Bronchial epithelial cell (primary cell): ENCODE data around the gene STK39. TPM values are rescaled to one million over a fixed set of nuclear protein-coding genes. Genes with fewer than 3 reads are reported as not detected.
A peak's percentile ranks its signal among the peaks of the same experiment; 100 is the strongest.

ENCODE experiments used
- DNase-seq: peaks from one replicate; pipeline ENCODE4 v3.0.0-alpha.2; 2010; ENCODE audit warnings: low read depth
- FAIRE-seq: peaks from 2 replicates; lab custom pipeline; 2011; peaks lifted over from hg19 to GRCh38; lab: Jason Lieb, UNC
- H3K27me3 ChIP-seq: 2 replicates; pipeline ENCODE4 v1.5.1; 2011; ENCODE audit warnings: low read length; ENCODE audit not compliant: control insufficient read depth, insufficient read depth
- H3K36me3 ChIP-seq: 2 replicates; pipeline ENCODE4 v1.5.1; 2011; ENCODE audit warnings: low read length; ENCODE audit not compliant: control insufficient read depth, insufficient read depth
- H3K4me3 ChIP-seq: 2 replicates; pipeline ENCODE4 v1.5.1; 2011; ENCODE audit warnings: mild to moderate bottlenecking, low read depth, low read length, control low read depth
- CTCF ChIP-seq: IDR thresholded peaks from 2 replicates; pipeline ENCODE4 v1.5.1; 2011; ENCODE audit warnings: mild to moderate bottlenecking, moderate library complexity, low read length, control low read depth, inconsistent platforms; ENCODE audit not compliant: insufficient read depth, severe bottlenecking
- total RNA-seq: library from RNA; depleted of rRNA; stranded (reverse); fragments of >200 nt; gene quantifications from 2 replicates; pipeline ENCODE4 v1.2.1, GENCODE V29; 2014

Gene STK39
- total RNA-seq, 1 donor from 2014 or later: 20.3 TPM

GRCh38 chr2:168196764-168197180 is 50.6 kb downstream of the STK39 start:
- Histone ChIP-seq H3K4me3 (no peak overlapping the region), H3K36me3 (no peaks in the 10 kb centered on the region), H3K27me3 (no peaks in the 10 kb centered on the region)
- DNase-seq (no peak), FAIRE-seq (no peak)
- TF ChIP-seq CTCF: no peak

- no peak for DNase-seq
- Histone ChIP-seq H3K36me3 (no peaks in the 10 kb centered on the region), H3K4me3 (no peak overlapping the region), H3K27me3 (no peaks in the 10 kb centered on the region)
- TF ChIP-seq CTCF: no peak
- no peak for FAIRE-seq
Observed at GRCh38 chr2:168194784-168195522, 52.4 kb downstream of the STK39 start.

- Histone ChIP-seq H3K36me3 (no peaks in the 10 kb centered on the region), H3K4me3 (no peak overlapping the region), H3K27me3 (no peaks in the 10 kb centered on the region)
- FAIRE-seq: no peak
- TF ChIP-seq CTCF: no peak
- DNase-seq: peak; percentile 54
Observed at GRCh38 chr2:168192839-168193616, 54.4 kb downstream of the STK39 start.

- FAIRE-seq (no peak), DNase-seq (no peak)
- no peak for TF ChIP-seq CTCF
- Histone ChIP-seq H3K4me3 (no peak overlapping the region), H3K36me3 (no peaks in the 10 kb centered on the region), H3K27me3 (no peaks in the 10 kb centered on the region)
Observed at GRCh38 chr2:168191955-168192785, 55.2 kb downstream of the STK39 start.

- H3K27me3 ChIP-seq: no peaks in the 10 kb centered on the region
- H3K4me3 ChIP-seq: no peak overlapping the region
- no peaks in the 10 kb centered on the region for H3K36me3 ChIP-seq
- TF ChIP-seq CTCF: no peak
- DNase-seq (no peak), FAIRE-seq (no peak)
Observed at GRCh38 chr2:168190590-168191336, 56.6 kb downstream of the STK39 start.
